Uterus (tissue), 2 donors: ENCODE results near the gene MSL1.

Experiments
- POLR2A ChIP-seq, 2 donors: fragments of 450-650 bp; IDR thresholded peaks; one replicate each; pipeline ENCODE4 v1.6.1; 2016; ENCODE audit warnings: antibody characterized with exemption in 2 of 2, mild to moderate bottlenecking in 1 of 2, moderate library complexity in 1 of 2
- TF ChIP-seq, protein P1 (sequence below), 4 experiments: fragments of 200-600 bp in 2 of 4; fragments of 450-650 bp in 2 of 4; sonication (generic) in 2 of 4; IDR thresholded peaks; one replicate each; pipeline ENCODE4 v1.5.1; 2016 to 2019; ENCODE audit warnings: antibody characterized with exemption in 4 of 4, mild to moderate bottlenecking in 2 of 4, moderate library complexity in 1 of 4

- TF ChIP-seq, protein P1, sequence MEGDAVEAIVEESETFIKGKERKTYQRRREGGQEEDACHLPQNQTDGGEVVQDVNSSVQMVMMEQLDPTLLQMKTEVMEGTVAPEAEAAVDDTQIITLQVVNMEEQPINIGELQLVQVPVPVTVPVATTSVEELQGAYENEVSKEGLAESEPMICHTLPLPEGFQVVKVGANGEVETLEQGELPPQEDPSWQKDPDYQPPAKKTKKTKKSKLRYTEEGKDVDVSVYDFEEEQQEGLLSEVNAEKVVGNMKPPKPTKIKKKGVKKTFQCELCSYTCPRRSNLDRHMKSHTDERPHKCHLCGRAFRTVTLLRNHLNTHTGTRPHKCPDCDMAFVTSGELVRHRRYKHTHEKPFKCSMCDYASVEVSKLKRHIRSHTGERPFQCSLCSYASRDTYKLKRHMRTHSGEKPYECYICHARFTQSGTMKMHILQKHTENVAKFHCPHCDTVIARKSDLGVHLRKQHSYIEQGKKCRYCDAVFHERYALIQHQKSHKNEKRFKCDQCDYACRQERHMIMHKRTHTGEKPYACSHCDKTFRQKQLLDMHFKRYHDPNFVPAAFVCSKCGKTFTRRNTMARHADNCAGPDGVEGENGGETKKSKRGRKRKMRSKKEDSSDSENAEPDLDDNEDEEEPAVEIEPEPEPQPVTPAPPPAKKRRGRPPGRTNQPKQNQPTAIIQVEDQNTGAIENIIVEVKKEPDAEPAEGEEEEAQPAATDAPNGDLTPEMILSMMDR (IDR thresholded peaks at IDR 0.05), result no peak
- no peak for TF ChIP-seq POLR2A (IDR thresholded peaks at IDR 0.05)
Observed at GRCh38 chr17:40153603-40154236, 31.9 kb downstream of the MSL1 start.
